Left lung (tissue), 10 donors: ENCODE data around the gene MPPED1. TPM values are rescaled to one million over a fixed set of nuclear protein-coding genes. Genes with fewer than 3 reads are reported as not detected.

Source experiments
- ATAC-seq: fragments of 200-7000 bp; cut with Tn5 transposase; one replicate; pipeline ENCODE4 v1.9.1; 2020; ENCODE audit warnings: moderate library complexity
- DNase-seq, 4 donors: peaks; one replicate each; pipeline ENCODE4 v3.0.0-alpha.2; 2013 to 2020
- H3K27ac ChIP-seq, 2 donors: fragments of 200-600 bp; sonication (generic) in 1 of 2; one replicate each; pipeline versions ENCODE4 v1.5.0 to v1.8.0; 2020 to 2021
- H3K27me3 ChIP-seq, 2 donors: fragments of 200-600 bp; sonication (generic) in 1 of 2; one replicate each; pipeline versions ENCODE4 v1.5.0 to v1.8.0; 2020 to 2021
- H3K36me3 ChIP-seq, 2 donors: fragments of 200-600 bp; sonication (generic) in 1 of 2; one replicate each; pipeline versions ENCODE4 v1.5.0 to v1.8.0; 2020 to 2021
- H3K4me1 ChIP-seq, 2 donors: fragments of 200-600 bp; one replicate each; pipeline ENCODE4 v1.8.0; 2021
- H3K4me3 ChIP-seq, 2 donors: fragments of 200-600 bp; sonication (generic) in 1 of 2; one replicate each; pipeline versions ENCODE4 v1.5.0 to v1.8.0; 2020 to 2021; ENCODE audit warnings: mild to moderate bottlenecking in 1 of 2
- H3K9me3 ChIP-seq, 2 donors: fragments of 200-600 bp; sonication (generic) in 1 of 2; one replicate each; pipeline versions ENCODE4 v1.5.0 to v1.8.0; 2020 to 2021
- intact Hi-C, 2 donors: fragments of 100-400 bp; cut with DNase I; formaldehyde crosslinking; loops; one replicate each; pipeline versions ENCODE4 v1.11.2 to v1.14.2; 2022
- polyA plus RNA-seq, 6 donors: library from polyadenylated mRNA; unstranded; fragments of 120-200 nt; gene quantifications; one replicate each; pipeline ENCODE4 v1.2.1, GENCODE V29; 2013; ENCODE audit not compliant: insufficient read length in 6 of 6
- total RNA-seq, 2 donors: library from RNA; stranded (reverse); fragmentation: NEBNext Ultra II Directional; extraction: Animal tissue kit (Norgen Biotek cat#: 25700); gene quantifications; one replicate each; pipeline ENCODE4 v1.2.1, GENCODE V29; 2021
- TF ChIP-seq, protein P1 (sequence below), 2 donors: fragments of 200-600 bp; sonication (generic) in 1 of 2; IDR thresholded peaks; one replicate each; pipeline versions ENCODE4 v1.5.0 to v1.8.0; 2021; ENCODE audit warnings: antibody characterized with exemption in 2 of 2
- donor health status: DM: no; HTN: yes; CAD: no.
- donor health status: DM: no; HTN: no; CAD: no.

MPPED1 gene
- total and polyA plus RNA-seq, 8 donors: 0.37 to 0.67 (median 0.52) TPM; not detected in 2

GRCh38 chr22:43393132-43393843 lies 18.5 kb upstream of the MPPED1 start:
- intact Hi-C loops: no loop called here
- peaks cover 0 to 33% of the 10 kb centered on the region in 2 donors for H3K27me3 ChIP-seq
- H3K36me3 ChIP-seq: no peaks in the 10 kb centered on the region
- DNase-seq (peak in 1 of 4 donors; percentile 64), ATAC-seq (no peak)
- no peaks in the 10 kb centered on the region for H3K4me1 ChIP-seq
- H3K4me3 ChIP-seq: no peak overlapping the region
- no peak overlapping the region for H3K27ac ChIP-seq
- TF ChIP-seq, protein P1, sequence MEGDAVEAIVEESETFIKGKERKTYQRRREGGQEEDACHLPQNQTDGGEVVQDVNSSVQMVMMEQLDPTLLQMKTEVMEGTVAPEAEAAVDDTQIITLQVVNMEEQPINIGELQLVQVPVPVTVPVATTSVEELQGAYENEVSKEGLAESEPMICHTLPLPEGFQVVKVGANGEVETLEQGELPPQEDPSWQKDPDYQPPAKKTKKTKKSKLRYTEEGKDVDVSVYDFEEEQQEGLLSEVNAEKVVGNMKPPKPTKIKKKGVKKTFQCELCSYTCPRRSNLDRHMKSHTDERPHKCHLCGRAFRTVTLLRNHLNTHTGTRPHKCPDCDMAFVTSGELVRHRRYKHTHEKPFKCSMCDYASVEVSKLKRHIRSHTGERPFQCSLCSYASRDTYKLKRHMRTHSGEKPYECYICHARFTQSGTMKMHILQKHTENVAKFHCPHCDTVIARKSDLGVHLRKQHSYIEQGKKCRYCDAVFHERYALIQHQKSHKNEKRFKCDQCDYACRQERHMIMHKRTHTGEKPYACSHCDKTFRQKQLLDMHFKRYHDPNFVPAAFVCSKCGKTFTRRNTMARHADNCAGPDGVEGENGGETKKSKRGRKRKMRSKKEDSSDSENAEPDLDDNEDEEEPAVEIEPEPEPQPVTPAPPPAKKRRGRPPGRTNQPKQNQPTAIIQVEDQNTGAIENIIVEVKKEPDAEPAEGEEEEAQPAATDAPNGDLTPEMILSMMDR (IDR thresholded peaks at IDR 0.05): no peak
- no peaks in the 10 kb centered on the region for H3K9me3 ChIP-seq

GRCh38 chr22:43393844-43394474 lies 17.9 kb upstream of the MPPED1 start:
- H3K27ac ChIP-seq: no peak overlapping the region
- H3K4me1 ChIP-seq: no peaks in the 10 kb centered on the region
- TF ChIP-seq, protein P1 (IDR thresholded peaks at IDR 0.05): no peak
- DNase-seq: no peak
- ATAC-seq: no peak
- no peaks in the 10 kb centered on the region for H3K9me3 ChIP-seq
- no peak overlapping the region for H3K4me3 ChIP-seq
- intact Hi-C loops: no loop called here
- peaks cover 0 to 32% of the 10 kb centered on the region in 2 donors for H3K27me3 ChIP-seq
- H3K36me3 ChIP-seq: no peaks in the 10 kb centered on the region

DNA sequence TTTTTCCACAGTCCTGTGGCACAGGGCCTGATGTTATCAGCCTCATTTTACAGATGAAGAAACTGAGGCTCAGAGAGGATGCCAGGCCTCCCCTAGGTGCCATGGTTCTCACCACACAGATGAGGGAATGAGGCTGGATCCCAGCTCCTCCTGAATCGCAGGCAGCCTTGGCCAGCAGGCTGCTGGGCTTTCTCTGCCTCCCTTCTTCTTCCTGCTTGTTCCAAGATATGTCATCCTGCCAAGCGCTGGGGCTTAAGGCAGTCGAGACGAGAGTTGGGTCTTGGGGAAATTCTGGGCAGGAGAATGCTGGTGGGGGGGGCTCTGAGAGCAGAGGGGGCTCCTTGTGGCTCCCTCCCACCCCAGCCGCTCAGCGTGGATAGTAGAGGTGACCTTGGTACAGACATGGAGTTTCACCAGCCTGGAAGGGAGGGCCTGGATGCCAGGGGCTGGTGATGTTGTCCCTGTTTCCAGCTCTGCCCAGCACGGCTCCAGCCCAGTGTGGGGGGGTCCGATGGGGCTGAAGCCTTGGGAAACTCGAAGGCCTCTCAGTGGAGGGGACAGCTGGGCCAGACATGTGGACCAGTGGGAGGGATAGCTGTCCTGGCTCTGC lies 16.6 kb upstream of the MPPED1 start:
- peaks cover 0 to 43% of the 10 kb centered on the region in 2 donors for H3K27me3 ChIP-seq
- H3K27ac ChIP-seq: no peak overlapping the region
- TF ChIP-seq, protein P1 (IDR thresholded peaks at IDR 0.05): no peak
- DNase-seq (no peak), ATAC-seq (no peak)
- no peak overlapping the region for H3K4me3 ChIP-seq
- intact Hi-C loops: no loop called here
- H3K9me3 ChIP-seq: no peaks in the 10 kb centered on the region
- no peaks in the 10 kb centered on the region for H3K4me1 ChIP-seq
- H3K36me3 ChIP-seq: no peaks in the 10 kb centered on the region

DNA sequence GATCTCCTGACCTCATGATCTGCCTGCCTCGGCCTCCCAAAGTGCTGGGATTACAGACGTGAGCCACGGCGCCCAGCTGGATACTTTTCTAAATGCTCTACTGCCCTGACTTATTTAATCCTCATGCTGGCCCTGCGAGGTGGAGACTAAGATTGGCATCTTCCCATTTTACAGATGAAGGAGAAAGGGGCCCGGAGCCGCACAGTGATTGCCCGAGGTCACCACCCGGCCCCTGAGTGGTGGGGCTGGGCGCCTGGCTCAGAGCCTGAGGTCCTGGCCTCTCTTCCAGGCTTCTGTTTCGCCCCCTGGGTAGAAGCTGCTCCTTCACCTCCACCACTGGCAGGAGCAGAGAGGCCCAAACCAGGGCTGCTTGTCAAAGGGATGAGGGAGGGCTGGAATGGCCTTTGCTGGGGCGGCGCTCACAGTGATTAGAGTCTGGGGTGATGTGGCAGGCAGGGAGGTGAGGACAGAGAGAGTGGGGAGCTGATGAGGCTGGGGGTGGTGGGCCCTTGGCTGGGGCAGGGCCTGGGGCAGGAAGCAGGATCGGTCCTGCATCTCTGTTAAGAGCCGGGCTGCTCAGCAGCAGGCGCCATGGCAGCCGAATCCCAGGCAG lies 15.4 kb upstream of the MPPED1 start:
- TF ChIP-seq, protein P1 (IDR thresholded peaks at IDR 0.05): no peak
- Histone ChIP-seq H3K27me3 (peaks cover 0 to 52% of the 10 kb centered on the region in 2 donors), H3K9me3 (no peaks in the 10 kb centered on the region), H3K36me3 (no peaks in the 10 kb centered on the region), H3K27ac (no peak overlapping the region), H3K4me1 (no peaks in the 10 kb centered on the region), H3K4me3 (no peak overlapping the region)
- DNase-seq (no peak), ATAC-seq (no peak)
- intact Hi-C loops: no loop called here
